SK-N-SH (cell line): Measurements from ENCODE around the gene HMOX1. TPM values are rescaled to one million over a fixed set of nuclear protein-coding genes. Genes with fewer than 3 reads are reported as not detected.

Experiments
- CTCF ChIA-PET: fragments of 300-600, 350-600 bp; formaldehyde crosslinking; extraction: SDS; loops from one replicate; lab custom pipeline; 2021; lab: Yijun Ruan, JAX
- POLR2A ChIA-PET: fragments of 350-600 bp; sonication (Branson Sonifier 250); formaldehyde crosslinking; extraction: SDS; loops from one replicate; lab custom pipeline; 2020; ENCODE audit warnings: antibody characterized with exemption, inconsistent platforms; lab: Yijun Ruan, JAX
- DNase-seq: peaks from one replicate; pipeline ENCODE4 v3.0.0; 2012
- H2AFZ ChIP-seq: fragments of 200-600 bp; sonication (generic); 2 replicates; pipeline ENCODE4 v1.8.1; 2016; ENCODE audit warnings: antibody characterized with exemption, mild to moderate bottlenecking, low read depth
- H3F3A ChIP-seq: fragments of 200-600 bp; sonication (generic); replicated peaks from 2 replicates; pipeline ENCODE3; 2016; ENCODE audit warnings: antibody characterized with exemption, mild to moderate bottlenecking; ENCODE audit not compliant: insufficient read depth
- H3K27ac ChIP-seq, 2 experiments: fragments of 200-500 bp in 1 of 2; fragments of 200-600 bp in 1 of 2; sonication (Bioruptor generic) in 1 of 2; sonication (generic), shearing (Covaris generic) in 1 of 2; 2 replicates each; pipeline versions ENCODE4 v1.5.1 to v1.6.1; 2014 to 2016; ENCODE audit warnings: low read depth in 2 of 2, inconsistent platforms in 1 of 2, low read length in 1 of 2, mild to moderate bottlenecking in 1 of 2, mixed read lengths in 1 of 2
- H3K27me3 ChIP-seq: fragments of 200-600 bp; sonication (generic), shearing (Covaris generic); 2 replicates; pipeline ENCODE4 v1.6.1; 2016; ENCODE audit warnings: mixed run types; ENCODE audit not compliant: insufficient read depth
- H3K36me3 ChIP-seq, 2 experiments: fragments of 200-500 bp in 1 of 2; fragments of 200-600 bp in 1 of 2; sonication (Bioruptor generic) in 1 of 2; sonication (generic) in 1 of 2; replicated peaks in 1 of 2; 2 replicates each; pipeline versions ENCODE3 to v1.5.1; 2014 to 2016; ENCODE audit warnings: low read length in 1 of 2, mild to moderate bottlenecking in 1 of 2; ENCODE audit not compliant: insufficient read depth in 2 of 2, control insufficient read depth in 1 of 2
- H3K4me1 ChIP-seq, 2 experiments: fragments of 200-500 bp in 1 of 2; fragments of 200-600 bp in 1 of 2; sonication (Bioruptor generic) in 1 of 2; sonication (generic), shearing (Covaris generic) in 1 of 2; 2 replicates each; pipeline versions ENCODE4 v1.5.1 to v1.6.1; 2014 to 2016; ENCODE audit warnings: low read depth in 1 of 2, low read length in 1 of 2, mixed run types in 1 of 2; ENCODE audit not compliant: insufficient read depth in 2 of 2, control insufficient read depth in 1 of 2
- H3K4me2 ChIP-seq: fragments of 200-600 bp; sonication (generic), shearing (Covaris generic); 2 replicates; pipeline ENCODE4 v1.6.1; 2017; ENCODE audit warnings: mixed run types
- H3K4me3 ChIP-seq, 2 experiments: fragments of 200-500 bp in 1 of 2; fragments of 200-600 bp in 1 of 2; sonication (Bioruptor generic) in 1 of 2; sonication (generic), shearing (Covaris generic) in 1 of 2; 2 replicates each; pipeline versions ENCODE4 v1.5.1 to v1.8.1; 2014 to 2016; ENCODE audit warnings: low read depth in 2 of 2, inconsistent platforms in 1 of 2, low read length in 1 of 2, mild to moderate bottlenecking in 1 of 2, mixed read lengths in 1 of 2, moderate library complexity in 1 of 2
- H3K79me2 ChIP-seq: fragments of 200-600 bp; sonication (generic); 2 replicates; pipeline ENCODE4 v1.8.1; 2017; ENCODE audit warnings: mild to moderate bottlenecking; ENCODE audit not compliant: insufficient read depth
- H3K9ac ChIP-seq: fragments of 200-600 bp; sonication (generic); 2 replicates; pipeline ENCODE4 v1.6.1; 2017; ENCODE audit warnings: mixed run types
- H3K9me2 ChIP-seq: fragments of 200-600 bp; sonication (generic); 2 replicates; pipeline ENCODE4 v1.6.1; 2017; ENCODE audit warnings: mixed run types
- H3K9me3 ChIP-seq: fragments of 200-600 bp; sonication (generic); 2 replicates; pipeline ENCODE4 v1.6.1; 2017; ENCODE audit warnings: mixed run types, mild to moderate bottlenecking, moderate library complexity
- H4K20me1 ChIP-seq: fragments of 200-600 bp; sonication (generic); 2 replicates; pipeline ENCODE4 v1.6.1; 2017; ENCODE audit warnings: mild to moderate bottlenecking, mixed run types; ENCODE audit not compliant: insufficient read depth
- CHD2 ChIP-seq: fragments of 150-350 bp; IDR thresholded peaks from 2 replicates; pipeline ENCODE4 v1.6.1; 2018; ENCODE audit warnings: low read length; ENCODE audit not compliant: partially characterized antibody
- CTCF ChIP-seq: fragments of 200-600 bp; sonication (generic); IDR thresholded peaks from 2 replicates; pipeline ENCODE4 v1.6.1; 2017; ENCODE audit warnings: antibody characterized with exemption, mild to moderate bottlenecking, moderate library complexity
- ELF1 ChIP-seq: IDR thresholded peaks from 2 replicates; pipeline ENCODE4 v1.4.0; 2012
- EZH2phosphoT487 ChIP-seq: fragments of 200-600 bp; sonication (generic); IDR thresholded peaks from 2 replicates; pipeline ENCODE4 v1.6.1; 2017; ENCODE audit warnings: low read depth, mixed run types, mild to moderate bottlenecking, antibody characterized with exemption, moderate library complexity, borderline replicate concordance
- FOSL2 ChIP-seq: IDR thresholded peaks from 2 replicates; pipeline ENCODE4 v1.4.0; 2012; ENCODE audit warnings: low read depth, mild to moderate bottlenecking, moderate library complexity, borderline replicate concordance
- JUND ChIP-seq: IDR thresholded peaks from 2 replicates; pipeline ENCODE4 v1.4.0; 2012
- PBX3 ChIP-seq: IDR thresholded peaks from 2 replicates; pipeline ENCODE4; 2012
- POLR2AphosphoS5 ChIP-seq: IDR thresholded peaks from 2 replicates; pipeline ENCODE4 v1.6.1; 2012; ENCODE audit warnings: low read depth, low read length
- TAF1 ChIP-seq: IDR thresholded peaks from 2 replicates; pipeline ENCODE4 v1.6.1; 2012; ENCODE audit warnings: low read depth, mild to moderate bottlenecking, low read length, moderate library complexity, borderline replicate concordance
- USF1 ChIP-seq: IDR thresholded peaks from 2 replicates; pipeline ENCODE4 v1.4.0; 2012; ENCODE audit warnings: low read depth, borderline replicate concordance
- USF2 ChIP-seq: fragments of 150-350 bp; IDR thresholded peaks from 2 replicates; pipeline ENCODE4 v1.6.1; 2017; ENCODE audit warnings: antibody characterized with exemption, low read length, low read depth, borderline replicate concordance
- WGBS: methylation state at CpG from one replicate; pipeline ENCODE4 v1.1.6; 2017; ENCODE audit warnings: low lambda C conversion rate; 5-methylcytosine and 5-hydroxymethylcytosine counted together
- polyA plus RNA-seq, 3 experiments: library from polyadenylated mRNA; depleted of rRNA; stranded (reverse); fragments of >200 nt; gene quantifications; 2 replicates each; pipeline ENCODE4 v1.2.3, GENCODE V29; 2012

Gene HMOX1
- polyA plus RNA-seq, 1 of the 3 experiments (the other 2 are of a cell fraction) = 13.7 TPM

- H3K36me3 ChIP-seq = peaks cover 5 to 42% of the 10 kb centered on the region in 2 experiments
- no peaks in the 10 kb centered on the region for H3K9me3 ChIP-seq
- POLR2A ChIA-PET = interaction anchor here (1.2 kb wide), 1 partner anchor 72 kb away, joined by 3 read pairs; no protein-coding TSS in a partner anchor
These were observed 42.0 kb downstream of the HMOX1 start for GRCh38 chr22:35422936-35423335.

GRCh38 chr22:35424081-35424480, 43.2 kb downstream of the HMOX1 start:
- ChIA-PET POLR2A (interaction anchor here (1.2 kb wide), 1 partner anchor 73 kb away, joined by 3 read pairs; no protein-coding TSS in a partner anchor), CTCF (interaction anchor here (0.9 to 3.8 kb wide), 2 partner anchors 12 to 159 kb away, joined by 3 to 11 read pairs; no protein-coding TSS in a partner anchor)
- Histone ChIP-seq H3K27ac (no peak overlapping the region), H4K20me1 (no peaks in the 10 kb centered on the region), H3K36me3 (peaks cover 5 to 37% of the 10 kb centered on the region in 2 experiments), H2AFZ (no peak overlapping the region), H3K4me3 (no peak overlapping the region), H3K9me2 (no peaks in the 10 kb centered on the region), H3K9ac (no peak overlapping the region), H3K79me2 (no peaks in the 10 kb centered on the region), H3K9me3 (no peaks in the 10 kb centered on the region), H3K4me1 (no peaks in the 10 kb centered on the region; a peak in 1 of 4 replicates), H3F3A (no peaks in the 10 kb centered on the region), H3K27me3 (no peaks in the 10 kb centered on the region), H3K4me2 (no peak overlapping the region)
- 95% methylated on average over 26 of the region's 26 CpGs for WGBS
- no peak for DNase-seq
- TF ChIP-seq USF2 = no peak
- TF ChIP-seq CHD2 = no peak
- TF ChIP-seq FOSL2 = no peak
- TF ChIP-seq TAF1 = no peak
- TF ChIP-seq EZH2phosphoT487 = no peak
- TF ChIP-seq PBX3 = no peak
- no peak for TF ChIP-seq USF1
- TF ChIP-seq, all 33 proteins: peak for 0

More at GRCh38 chr22:35422936-35423335, 42.0 kb downstream of the HMOX1 start:
- CTCF ChIA-PET = interaction anchor here (3.8 kb wide), 1 partner anchor 160 kb away, joined by 11 read pairs; no protein-coding TSS in a partner anchor
- no peak overlapping the region for H3K4me2 ChIP-seq
- no peak for DNase-seq
- H3K27ac ChIP-seq = no peak overlapping the region
- no peak overlapping the region for H3K9ac ChIP-seq
- no peaks in the 10 kb centered on the region; a peak in 1 of 4 replicates for H3K4me1 ChIP-seq
- no peak overlapping the region for H2AFZ ChIP-seq
- H3K4me3 ChIP-seq = no peak overlapping the region
- no peaks in the 10 kb centered on the region for H4K20me1 ChIP-seq
- no peaks in the 10 kb centered on the region for H3K79me2 ChIP-seq
- WGBS = 97% methylated on average over 5 of the region's 9 CpGs
- no peaks in the 10 kb centered on the region for H3K27me3 ChIP-seq
- H3F3A ChIP-seq = no peaks in the 10 kb centered on the region
- H3K9me2 ChIP-seq = no peaks in the 10 kb centered on the region
- no peak for TF ChIP-seq CTCF
- TF ChIP-seq ELF1 = no peak
- no peak for TF ChIP-seq JUND
- no peak for TF ChIP-seq POLR2AphosphoS5
